GM06990 (cell line): ENCODE results near the gene P4HB.

Source experiments
- DNase-seq: peaks from one replicate; pipeline ENCODE4 v3.0.0-alpha.2; 2011; ENCODE audit not compliant: insufficient read length; ENCODE audit errors: extremely low read depth
- H3K27me3 ChIP-seq: replicated peaks from 2 replicates; pipeline ENCODE4 v1.6.0; 2011; ENCODE audit warnings: low read length; ENCODE audit not compliant: control insufficient read depth, insufficient read depth
- H3K36me3 ChIP-seq: 2 replicates; pipeline ENCODE4 v1.5.1; 2011; ENCODE audit warnings: low read length; ENCODE audit not compliant: control insufficient read depth, insufficient read depth
- H3K4me3 ChIP-seq: replicated peaks from 2 replicates; pipeline ENCODE4 v1.5.1; 2011; ENCODE audit warnings: low read depth, mild to moderate bottlenecking, control low read depth, low read length
- TF ChIP-seq, protein P1 (sequence below): IDR thresholded peaks from 2 replicates; pipeline ENCODE4 v1.5.1; 2011; ENCODE audit warnings: low read length, control low read depth, mild to moderate bottlenecking, inconsistent platforms; ENCODE audit not compliant: insufficient read depth, poor library complexity, severe bottlenecking

Gene P4HB

DNA sequence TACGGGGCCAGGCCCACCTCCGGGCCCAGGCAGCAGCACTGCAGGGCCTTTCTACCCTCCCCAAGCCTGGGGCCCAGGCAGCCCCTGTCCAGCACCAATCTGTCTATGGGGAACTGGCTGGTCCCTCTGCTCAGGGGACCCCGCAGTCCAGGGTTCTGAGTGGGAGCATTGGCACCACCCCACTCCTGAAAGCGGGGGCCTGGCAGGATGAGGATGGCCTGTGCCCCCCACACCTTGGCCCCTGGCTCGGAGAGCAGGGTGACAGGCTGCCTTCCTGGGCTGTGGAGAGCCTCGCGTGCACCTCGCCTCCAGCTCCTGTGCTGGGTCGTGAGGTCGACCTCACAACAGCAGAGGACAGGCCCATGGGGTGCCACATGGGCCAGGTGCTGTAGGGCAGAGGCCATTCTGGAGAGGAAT lies 43.1 kb upstream of the P4HB start:
- TF ChIP-seq, protein P1, sequence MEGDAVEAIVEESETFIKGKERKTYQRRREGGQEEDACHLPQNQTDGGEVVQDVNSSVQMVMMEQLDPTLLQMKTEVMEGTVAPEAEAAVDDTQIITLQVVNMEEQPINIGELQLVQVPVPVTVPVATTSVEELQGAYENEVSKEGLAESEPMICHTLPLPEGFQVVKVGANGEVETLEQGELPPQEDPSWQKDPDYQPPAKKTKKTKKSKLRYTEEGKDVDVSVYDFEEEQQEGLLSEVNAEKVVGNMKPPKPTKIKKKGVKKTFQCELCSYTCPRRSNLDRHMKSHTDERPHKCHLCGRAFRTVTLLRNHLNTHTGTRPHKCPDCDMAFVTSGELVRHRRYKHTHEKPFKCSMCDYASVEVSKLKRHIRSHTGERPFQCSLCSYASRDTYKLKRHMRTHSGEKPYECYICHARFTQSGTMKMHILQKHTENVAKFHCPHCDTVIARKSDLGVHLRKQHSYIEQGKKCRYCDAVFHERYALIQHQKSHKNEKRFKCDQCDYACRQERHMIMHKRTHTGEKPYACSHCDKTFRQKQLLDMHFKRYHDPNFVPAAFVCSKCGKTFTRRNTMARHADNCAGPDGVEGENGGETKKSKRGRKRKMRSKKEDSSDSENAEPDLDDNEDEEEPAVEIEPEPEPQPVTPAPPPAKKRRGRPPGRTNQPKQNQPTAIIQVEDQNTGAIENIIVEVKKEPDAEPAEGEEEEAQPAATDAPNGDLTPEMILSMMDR = no peak
- Histone ChIP-seq H3K4me3 (no peak overlapping the region), H3K27me3 (no peaks in the 10 kb centered on the region), H3K36me3 (peaks cover 22% of the 10 kb centered on the region)
- no peak for DNase-seq

DNA sequence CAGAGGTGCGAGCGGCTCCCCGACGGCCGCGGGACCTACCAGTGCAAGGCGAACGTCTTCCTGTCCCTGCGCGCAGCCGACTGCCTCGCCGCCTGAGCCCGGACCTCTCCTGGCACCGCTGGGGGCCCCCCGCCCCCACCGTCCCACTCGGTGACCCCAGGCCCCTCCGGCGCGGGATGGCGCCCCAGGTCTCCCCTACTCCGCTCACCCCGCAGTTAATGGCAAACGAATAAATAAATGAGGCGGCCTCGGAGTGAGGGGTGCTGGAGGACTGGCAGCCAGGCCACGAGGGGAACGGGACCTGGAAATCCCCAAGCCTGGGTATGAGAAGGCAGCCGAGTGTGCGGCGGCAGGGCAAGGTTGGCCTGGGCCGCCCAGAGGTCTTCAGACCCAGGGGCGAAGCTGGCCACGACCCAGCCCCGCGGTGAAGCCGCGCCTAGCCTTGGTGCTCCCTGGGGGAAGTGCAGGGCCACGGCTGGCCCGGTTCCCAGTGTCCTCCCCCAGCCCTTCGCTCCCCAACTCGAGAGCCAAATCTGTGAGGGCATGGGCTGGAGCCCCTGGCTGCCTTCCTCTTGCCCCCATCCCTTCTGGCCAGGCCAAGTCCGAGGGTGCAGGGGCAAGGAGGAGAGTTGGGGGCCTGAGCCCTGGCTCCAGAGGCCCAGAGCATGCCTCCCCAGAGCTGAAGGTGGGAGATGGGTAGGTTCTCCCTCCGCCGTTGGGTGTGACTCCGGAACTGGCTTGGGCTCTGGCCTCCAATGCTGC lies 42.5 kb upstream of the P4HB start:
- Histone ChIP-seq H3K4me3 (no peak overlapping the region), H3K36me3 (peaks cover 25% of the 10 kb centered on the region), H3K27me3 (no peaks in the 10 kb centered on the region)
- DNase-seq = no peak
- TF ChIP-seq, protein P1 = no peak

DNA sequence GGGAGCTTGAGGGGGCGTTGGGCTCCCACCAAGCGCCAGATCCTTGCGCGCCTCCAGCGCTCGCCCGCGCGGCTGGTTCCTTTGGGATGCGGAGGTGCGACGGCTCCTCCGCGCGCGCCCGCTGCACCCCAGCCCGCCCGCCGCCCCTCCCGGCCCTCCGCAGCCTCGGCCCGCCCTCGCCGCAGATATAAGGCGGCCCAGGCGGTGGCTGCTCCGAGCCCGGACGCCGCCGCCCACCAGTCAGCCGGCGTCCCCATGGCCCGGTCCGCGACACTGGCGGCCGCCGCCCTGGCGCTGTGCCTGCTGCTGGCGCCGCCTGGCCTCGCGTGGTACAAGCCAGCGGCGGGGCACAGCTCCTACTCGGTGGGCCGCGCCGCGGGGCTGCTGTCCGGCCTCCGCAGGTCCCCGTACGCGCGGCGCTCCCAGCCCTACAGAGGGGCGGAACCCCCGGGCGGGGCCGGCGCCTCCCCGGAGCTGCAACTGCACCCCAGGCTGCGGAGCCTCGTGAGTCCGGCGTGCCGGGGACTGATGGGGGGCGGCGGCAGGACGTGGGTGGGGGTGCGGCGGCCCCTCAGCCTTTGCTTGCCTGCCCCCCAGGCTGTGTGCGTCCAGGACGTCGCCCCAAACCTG lies 41.8 kb upstream of the P4HB start, which contains the start of gene NPB:
Gene NPB (plus strand): TSS at position 216 of the 630 bp plus-strand sequence. CDS start 40 bp downstream, at position 256.
- TF ChIP-seq, protein P1 = no peak
- DNase-seq = no peak
- Histone ChIP-seq H3K4me3 (no peak within 1 kb of the TSS), H3K27me3 (no peaks in the 10 kb centered on the region), H3K36me3 (peaks cover 25% of the 10 kb centered on the region)

DNA sequence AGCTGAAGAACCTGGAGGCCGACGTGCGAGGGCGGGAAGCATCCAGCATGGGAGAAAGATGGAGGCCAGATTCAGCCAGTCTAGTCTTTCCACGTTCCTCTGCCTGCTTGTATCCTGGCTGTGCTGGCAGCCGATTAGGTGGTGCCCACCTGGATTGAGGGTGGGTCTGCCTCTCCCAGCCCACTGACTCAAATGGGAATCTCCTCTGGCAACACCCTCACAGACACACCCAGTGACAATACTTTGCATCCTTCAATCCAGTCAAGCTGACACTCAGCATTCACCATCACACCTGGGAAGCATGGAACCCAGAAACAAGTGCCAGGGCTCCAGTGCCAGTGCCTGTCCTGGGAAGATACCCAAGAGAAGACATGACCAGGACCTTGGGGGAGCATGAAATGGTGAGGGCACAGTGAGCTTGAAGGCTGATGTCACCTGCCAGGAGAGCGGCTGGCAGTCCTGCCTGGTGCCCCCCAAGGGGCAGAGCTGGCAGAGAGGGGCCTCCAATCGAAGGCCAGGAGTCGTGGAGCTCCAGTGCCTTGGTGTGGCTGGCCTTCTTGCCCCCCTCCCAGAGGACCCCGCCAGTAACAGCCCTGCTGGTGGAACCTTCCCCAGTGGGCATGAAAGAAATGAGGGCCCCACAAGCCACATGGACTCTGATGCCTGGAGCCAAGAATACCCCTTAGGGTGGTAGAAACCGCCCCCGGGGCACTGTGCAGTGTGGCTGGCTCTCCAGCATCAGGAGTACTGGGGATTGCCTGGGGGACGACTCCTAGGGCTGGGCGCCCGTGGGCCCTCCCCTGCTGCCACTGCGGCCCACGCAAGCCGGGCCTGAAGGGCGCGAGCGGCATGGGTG lies 41.1 kb upstream of the P4HB start:
- TF ChIP-seq, protein P1 = no peak
- H3K27me3 ChIP-seq = no peaks in the 10 kb centered on the region
- H3K36me3 ChIP-seq = peaks cover 19% of the 10 kb centered on the region
- no peak for DNase-seq
- H3K4me3 ChIP-seq = no peak overlapping the region

DNA sequence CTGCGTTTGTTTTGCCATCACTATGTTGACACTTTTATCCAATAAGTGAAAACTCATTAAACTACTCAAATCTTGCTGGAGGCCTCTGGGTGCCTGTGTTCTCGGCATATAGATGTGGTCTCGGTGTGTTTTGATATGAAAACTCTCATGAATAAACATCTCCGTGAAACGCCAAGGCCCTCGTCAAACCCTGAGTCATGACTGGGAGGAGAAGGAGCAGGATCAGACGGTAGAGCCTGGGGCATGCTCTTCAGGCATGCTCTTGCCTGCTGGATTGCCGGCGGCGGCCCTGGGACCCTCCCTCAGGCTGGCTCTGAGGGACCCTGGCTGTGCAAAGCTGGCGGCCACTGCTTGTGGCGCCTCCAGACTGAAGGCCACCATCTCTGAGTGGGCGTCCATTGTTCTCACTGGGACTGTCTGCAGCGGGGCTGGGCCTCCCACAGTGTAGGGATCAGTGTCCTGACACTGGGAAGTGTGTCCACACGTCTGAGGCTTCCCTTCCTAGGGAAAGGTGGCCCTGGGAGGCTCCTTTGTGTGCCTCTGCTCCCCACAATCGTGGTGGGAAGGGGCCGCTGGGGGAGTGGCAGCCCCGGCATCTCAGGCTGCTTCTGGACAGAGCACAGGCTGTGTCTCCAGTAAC lies 40.0 kb upstream of the P4HB start:
- Histone ChIP-seq H3K4me3 (no peak overlapping the region), H3K36me3 (peaks cover 13% of the 10 kb centered on the region), H3K27me3 (no peaks in the 10 kb centered on the region)
- DNase-seq = no peak
- TF ChIP-seq, protein P1 = no peak
